Breast epithelium (tissue), 4 donors: ENCODE results near the gene OBP2A. TPM values are rescaled to one million over a fixed set of nuclear protein-coding genes. Genes with fewer than 3 reads are reported as not detected.

Source experiments
- DNase-seq, 2 donors: peaks; one replicate each; pipeline ENCODE4 v3.0.0-alpha.2; 2019; ENCODE audit warnings: low spot score in 2 of 2
- H3K27ac ChIP-seq, 2 donors: fragments of 200-600 bp; sonication (generic) in 1 of 2; one replicate each; pipeline ENCODE4 v1.5.1; 2016 to 2019; ENCODE audit warnings: mild to moderate bottlenecking in 1 of 2
- H3K27me3 ChIP-seq, 2 donors: fragments of 200-600 bp; sonication (generic) in 1 of 2; one replicate each; pipeline versions ENCODE4 v1.5.1 to v1.6.0; 2017 to 2019; ENCODE audit warnings: control low read depth in 1 of 2, mild to moderate bottlenecking in 1 of 2
- H3K36me3 ChIP-seq: fragments of 200-600 bp; one replicate; pipeline ENCODE4 v1.5.1; 2019
- H3K4me1 ChIP-seq, 2 donors: fragments of 200-600 bp; sonication (generic); one replicate each; pipeline ENCODE4 v1.5.1; 2016 to 2019; ENCODE audit warnings: control low read depth in 1 of 2
- H3K4me3 ChIP-seq, 3 donors: fragments of 200-600 bp; sonication (generic); 1 replicate in 2 of 3; 2 replicates in 1 of 3; pipeline ENCODE4 v1.5.1; 2016 to 2019; ENCODE audit warnings: mild to moderate bottlenecking in 3 of 3, moderate library complexity in 2 of 3
- H3K9me3 ChIP-seq, 2 donors: fragments of 200-600 bp; sonication (generic) in 1 of 2; one replicate each; pipeline ENCODE4 v1.5.1; 2016 to 2019; ENCODE audit warnings: control low read depth in 1 of 2
- POLR2A ChIP-seq: fragments of 450-650 bp; IDR thresholded peaks from one replicate; pipeline ENCODE4 v1.6.1; 2016; ENCODE audit warnings: antibody characterized with exemption, mild to moderate bottlenecking, moderate library complexity
- POLR2AphosphoS5 ChIP-seq, 3 donors: sonication (generic); formaldehyde crosslinking; IDR thresholded peaks; one replicate each; pipeline ENCODE4 v1.6.1; 2017; ENCODE audit warnings: antibody characterized with exemption in 3 of 3
- intact Hi-C: fragments of 100-400 bp; cut with DNase I; formaldehyde crosslinking; loops from one replicate; pipeline ENCODE4 v1.15.1; 2023; ENCODE audit warnings: low total_unique reads
- total RNA-seq, 3 donors: library from RNA; depleted of rRNA; stranded (reverse); fragments of >200 nt; gene quantifications; one replicate each; pipeline ENCODE4 v1.1.0, GENCODE V29; 2016
- TF ChIP-seq, protein P1 (sequence below), 3 donors: fragments of 450-650 bp; IDR thresholded peaks; one replicate each; pipeline ENCODE4 v1.5.1; 2016 to 2017; ENCODE audit warnings: antibody characterized with exemption in 3 of 3, mild to moderate bottlenecking in 3 of 3, moderate library complexity in 3 of 3

The OBP2A gene
- total RNA-seq, 3 donors from 2014 or later: not detected

DNA sequence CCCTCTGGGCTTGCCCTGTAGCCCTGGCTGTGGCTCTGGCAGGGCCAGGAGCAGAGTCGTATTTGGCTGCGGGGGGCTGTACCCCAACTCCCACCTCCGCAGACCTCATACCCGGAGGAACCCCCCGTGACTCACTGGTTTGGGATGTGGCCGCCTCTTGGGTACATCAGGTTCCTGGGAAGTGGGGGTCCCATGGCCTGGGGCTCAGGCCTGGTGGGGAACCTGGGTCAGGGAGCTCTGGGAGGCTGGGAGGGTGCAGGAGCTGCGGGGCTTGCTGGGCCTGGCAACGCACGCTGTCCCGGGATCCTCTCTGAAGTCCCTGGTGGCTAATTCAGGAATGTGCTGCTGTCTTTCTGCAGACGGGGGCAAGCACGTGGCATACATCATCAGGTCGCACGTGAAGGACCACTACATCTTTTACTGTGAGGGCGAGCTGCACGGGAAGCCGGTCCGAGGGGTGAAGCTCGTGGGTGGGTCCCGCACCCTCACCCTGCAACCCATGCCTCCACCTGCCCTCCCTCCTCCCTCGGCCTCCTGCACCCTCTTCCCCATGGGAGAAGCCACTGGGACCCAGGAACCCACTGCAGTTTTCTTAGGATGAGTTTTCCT, 22.3 kb upstream of the OBP2A start:
- Histone ChIP-seq H3K4me3 (no peak overlapping the region), H3K27ac (no peak overlapping the region), H3K36me3 (no peaks in the 10 kb centered on the region), H3K9me3 (no peaks in the 10 kb centered on the region), H3K27me3 (peaks cover 0 to 23% of the 10 kb centered on the region in 2 donors), H3K4me1 (no peaks in the 10 kb centered on the region)
- intact Hi-C loops: no loop called here
- TF ChIP-seq, protein P1, sequence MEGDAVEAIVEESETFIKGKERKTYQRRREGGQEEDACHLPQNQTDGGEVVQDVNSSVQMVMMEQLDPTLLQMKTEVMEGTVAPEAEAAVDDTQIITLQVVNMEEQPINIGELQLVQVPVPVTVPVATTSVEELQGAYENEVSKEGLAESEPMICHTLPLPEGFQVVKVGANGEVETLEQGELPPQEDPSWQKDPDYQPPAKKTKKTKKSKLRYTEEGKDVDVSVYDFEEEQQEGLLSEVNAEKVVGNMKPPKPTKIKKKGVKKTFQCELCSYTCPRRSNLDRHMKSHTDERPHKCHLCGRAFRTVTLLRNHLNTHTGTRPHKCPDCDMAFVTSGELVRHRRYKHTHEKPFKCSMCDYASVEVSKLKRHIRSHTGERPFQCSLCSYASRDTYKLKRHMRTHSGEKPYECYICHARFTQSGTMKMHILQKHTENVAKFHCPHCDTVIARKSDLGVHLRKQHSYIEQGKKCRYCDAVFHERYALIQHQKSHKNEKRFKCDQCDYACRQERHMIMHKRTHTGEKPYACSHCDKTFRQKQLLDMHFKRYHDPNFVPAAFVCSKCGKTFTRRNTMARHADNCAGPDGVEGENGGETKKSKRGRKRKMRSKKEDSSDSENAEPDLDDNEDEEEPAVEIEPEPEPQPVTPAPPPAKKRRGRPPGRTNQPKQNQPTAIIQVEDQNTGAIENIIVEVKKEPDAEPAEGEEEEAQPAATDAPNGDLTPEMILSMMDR (IDR thresholded peaks at IDR 0.05): no peak
- TF ChIP-seq POLR2AphosphoS5 (IDR thresholded peaks at IDR 0.05) (no peak), POLR2A (no peak)
- peak in 1 of 2 donors; percentile 31 for DNase-seq

DNA sequence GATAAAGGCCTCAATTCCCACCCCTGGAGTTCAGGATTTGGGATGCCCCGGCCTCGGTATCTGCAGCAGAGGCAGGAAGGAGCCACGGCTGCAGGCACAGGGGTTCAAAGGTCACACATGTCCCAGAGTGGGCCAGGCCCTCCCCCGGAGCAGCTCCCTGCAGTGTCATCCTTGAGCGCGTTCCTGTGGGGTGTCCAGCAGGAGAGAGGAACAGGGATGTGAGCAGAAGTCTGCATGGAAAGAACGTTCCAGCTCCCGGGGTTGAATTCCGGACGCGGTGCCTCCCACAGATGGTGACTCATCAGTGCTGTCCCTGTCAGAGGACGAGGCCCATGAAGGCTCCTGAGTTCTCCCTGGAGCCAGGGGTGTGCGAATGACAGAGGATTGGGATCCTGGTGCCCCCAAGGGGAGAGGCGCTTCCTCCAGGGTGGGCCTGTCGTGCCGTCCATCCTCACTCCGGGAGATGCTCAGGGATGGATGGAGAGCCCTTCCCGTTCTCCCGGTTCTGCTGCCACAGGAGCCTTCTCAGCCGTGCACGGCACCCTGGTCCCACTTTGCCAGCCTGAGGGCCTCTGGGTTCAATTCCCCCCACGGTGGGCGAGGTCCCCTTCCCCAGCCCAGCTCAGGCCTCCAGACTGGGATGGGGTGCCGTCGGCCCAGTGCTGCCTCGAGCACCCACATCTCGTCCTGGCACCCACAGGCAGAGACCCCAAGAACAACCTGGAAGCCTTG, 21.6 kb upstream of the OBP2A start:
- Histone ChIP-seq H3K27me3 (peaks cover 0 to 23% of the 10 kb centered on the region in 2 donors), H3K4me3 (no peak overlapping the region), H3K36me3 (no peaks in the 10 kb centered on the region), H3K9me3 (no peaks in the 10 kb centered on the region), H3K4me1 (no peaks in the 10 kb centered on the region), H3K27ac (no peak overlapping the region)
- no peak for TF ChIP-seq POLR2AphosphoS5 (IDR thresholded peaks at IDR 0.05)
- TF ChIP-seq, protein P1 (IDR thresholded peaks at IDR 0.05): no peak
- TF ChIP-seq POLR2A: no peak
- peak in 1 of 2 donors; percentile 43 for DNase-seq
- intact Hi-C loops: no loop called here

DNA sequence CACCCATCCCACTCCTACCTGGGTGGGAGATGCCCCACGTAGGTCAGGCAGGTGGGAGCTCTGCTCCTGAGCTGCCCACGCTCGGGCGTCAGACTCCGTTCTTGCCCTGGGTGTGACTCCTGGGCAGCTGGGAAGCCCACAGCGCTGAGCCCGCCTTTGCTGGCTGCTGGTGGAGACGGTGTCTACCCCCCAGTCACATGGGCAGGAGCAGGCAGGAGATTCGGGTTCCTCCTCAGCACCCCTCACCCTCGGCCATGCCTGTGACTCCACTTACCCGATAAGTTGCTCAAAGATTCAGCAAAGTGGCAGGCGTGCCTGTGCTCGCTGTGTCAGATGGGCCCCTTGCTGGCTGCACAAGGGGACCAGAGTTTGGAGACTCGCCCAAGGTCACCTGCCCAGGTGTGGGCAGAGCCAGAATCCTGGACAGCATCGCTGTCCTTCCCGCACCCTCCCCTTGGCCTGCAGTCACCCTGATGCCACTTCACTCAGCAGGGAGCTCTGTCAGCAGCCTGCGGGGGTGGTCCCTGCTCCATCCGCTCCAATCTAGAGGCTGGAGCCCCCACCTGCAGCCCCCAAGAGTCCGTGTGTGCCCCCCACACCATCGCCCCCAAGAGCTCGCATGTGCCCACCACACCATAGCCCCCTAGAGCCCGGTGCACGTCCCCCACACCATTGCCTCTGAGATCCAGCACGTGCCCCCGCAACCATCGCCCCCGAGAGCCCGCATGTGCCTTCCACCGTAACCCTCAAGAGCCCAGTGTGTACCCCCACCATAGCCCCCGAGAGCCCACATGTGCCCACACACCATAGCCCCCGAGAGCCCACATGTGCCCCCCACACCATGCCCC, 20.5 kb upstream of the OBP2A start:
- intact Hi-C loops: loop anchor here (5.0 kb wide), 1 partner anchor 213 kb away; no protein-coding TSS in a partner anchor
- H3K27me3 ChIP-seq: peaks cover 0 to 23% of the 10 kb centered on the region in 2 donors
- H3K4me3 ChIP-seq: no peak overlapping the region
- peak in 1 of 2 donors; percentile 42 for DNase-seq
- no peaks in the 10 kb centered on the region for H3K9me3 ChIP-seq
- H3K4me1 ChIP-seq: no peaks in the 10 kb centered on the region
- no peak for TF ChIP-seq POLR2A
- TF ChIP-seq, protein P1 (IDR thresholded peaks at IDR 0.05): no peak
- TF ChIP-seq POLR2AphosphoS5 (IDR thresholded peaks at IDR 0.05): no peak
- H3K27ac ChIP-seq: no peak overlapping the region
- H3K36me3 ChIP-seq: no peaks in the 10 kb centered on the region

DNA sequence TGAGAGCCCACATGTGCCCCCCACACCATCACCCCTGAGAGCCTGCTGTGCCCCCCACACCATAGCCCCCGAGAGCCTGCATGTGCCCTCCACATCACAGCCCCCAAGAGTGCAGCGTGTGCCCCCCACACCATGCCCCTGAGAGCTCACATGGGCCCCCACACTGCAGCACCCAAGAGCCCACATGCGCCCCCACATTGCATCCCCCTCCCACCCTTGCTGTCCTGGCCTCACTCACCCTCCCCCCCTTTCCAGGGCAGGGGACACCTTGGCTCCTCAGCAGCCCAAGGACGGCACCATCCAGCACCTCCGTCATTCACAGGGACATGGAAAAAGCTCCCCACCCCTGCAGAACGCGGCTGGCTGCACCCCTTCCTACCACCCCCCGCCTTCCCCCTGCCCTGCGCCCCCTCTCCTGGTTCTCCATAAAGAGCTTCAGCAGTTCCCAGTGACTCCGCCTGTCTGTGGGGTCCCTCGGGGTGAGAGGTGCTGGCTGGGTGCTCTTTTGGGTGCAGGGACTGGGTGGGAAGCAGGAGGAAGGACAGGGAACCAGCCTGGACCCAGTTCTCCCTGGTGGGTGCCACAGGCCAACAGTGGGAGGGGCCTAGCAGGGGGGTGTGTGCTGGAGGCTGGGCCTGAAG, 19.7 kb upstream of the OBP2A start:
- no peaks in the 10 kb centered on the region for H3K9me3 ChIP-seq
- peaks cover 0 to 30% of the 10 kb centered on the region in 2 donors for H3K27me3 ChIP-seq
- H3K4me1 ChIP-seq: no peaks in the 10 kb centered on the region
- TF ChIP-seq, protein P1 (IDR thresholded peaks at IDR 0.05): no peak
- TF ChIP-seq POLR2A (no peak), POLR2AphosphoS5 (IDR thresholded peaks at IDR 0.05) (no peak)
- no peak overlapping the region for H3K27ac ChIP-seq
- intact Hi-C loops: loop anchor here (5.0 kb wide), 1 partner anchor 214 kb away; no protein-coding TSS in a partner anchor
- peak in 1 of 2 donors; percentile 27 for DNase-seq
- H3K4me3 ChIP-seq: no peak overlapping the region
- H3K36me3 ChIP-seq: no peaks in the 10 kb centered on the region
